AG04449 (cell line): ENCODE data around the gene TMPRSS13.

Experiments
- CTCF ChIA-PET: fragments of 350-600 bp; formaldehyde crosslinking; extraction: SDS; loops from one replicate; lab custom pipeline; 2021; ENCODE audit warnings: antibody characterized with exemption; lab: Yijun Ruan, JAX
- POLR2A ChIA-PET: fragments of 400-600, 350-600 bp; formaldehyde crosslinking; extraction: SDS; loops from one replicate; lab custom pipeline; 2020; ENCODE audit warnings: antibody characterized with exemption, inconsistent platforms; lab: Yijun Ruan, JAX
- DNase-seq: peaks from one replicate; pipeline ENCODE4 v3.0.0-alpha.2; 2010; ENCODE audit warnings: low read depth, low spot score
- H3K4me3 ChIP-seq: 2 replicates; pipeline ENCODE4 v1.5.1; 2011; ENCODE audit warnings: low read depth, mild to moderate bottlenecking, control low read depth, low read length
- CTCF ChIP-seq: IDR thresholded peaks from one replicate; pipeline ENCODE4 v1.5.1; 2011; ENCODE audit warnings: mild to moderate bottlenecking, moderate library complexity, low read length, control low read depth, inconsistent platforms; ENCODE audit not compliant: insufficient read depth; ENCODE audit errors: missing control alignments

Gene TMPRSS13

GRCh38 chr11:117909611-117910382 lies 19.4 kb downstream of the TMPRSS13 start:
- CTCF ChIA-PET, result interaction anchor here (0.6 kb wide), 1 partner anchor 45 kb away, joined by 3 read pairs; no protein-coding TSS in a partner anchor
- POLR2A ChIA-PET, result no interaction called here
- DNase-seq, result no peak
- no peak for TF ChIP-seq CTCF
- H3K4me3 ChIP-seq, result no peak overlapping the region

GRCh38 chr11:117908959-117909610 lies 20.1 kb downstream of the TMPRSS13 start:
- POLR2A ChIA-PET, result no interaction called here
- DNase-seq, result no peak
- no peak overlapping the region for H3K4me3 ChIP-seq
- CTCF ChIA-PET, result interaction anchor here (0.6 to 3.9 kb wide), 3 partner anchors 38 to 65 kb away, joined by 3 to 15 read pairs (median 14); no protein-coding TSS in a partner anchor
- TF ChIP-seq CTCF, result no peak

GRCh38 chr11:117908109-117908895 lies 20.9 kb downstream of the TMPRSS13 start:
- ChIA-PET CTCF (interaction anchor here (1.0 to 3.9 kb wide), 3 partner anchors 38 to 90 kb away, joined by 4 to 15 read pairs (median 14); no protein-coding TSS in a partner anchor), POLR2A (no interaction called here)
- no peak overlapping the region for H3K4me3 ChIP-seq
- TF ChIP-seq CTCF, result no peak
- DNase-seq, result no peak

GRCh38 chr11:117907276-117908108 lies 21.7 kb downstream of the TMPRSS13 start:
- no peak overlapping the region for H3K4me3 ChIP-seq
- ChIA-PET CTCF (interaction anchor here (1.0 to 3.9 kb wide), 3 partner anchors 39 to 89 kb away, joined by 4 to 15 read pairs (median 14); no protein-coding TSS in a partner anchor), POLR2A (no interaction called here)
- TF ChIP-seq CTCF, result no peak
- DNase-seq, result peak; percentile 26

- DNase-seq, result no peak
- ChIA-PET CTCF (interaction anchor here (1.2 to 3.9 kb wide), 3 partner anchors 10 to 63 kb away, joined by 3 to 15 read pairs (median 14); no protein-coding TSS in a partner anchor), POLR2A (no interaction called here)
- no peak for TF ChIP-seq CTCF
- no peak overlapping the region for H3K4me3 ChIP-seq
These were observed 22.5 kb downstream of the TMPRSS13 start for GRCh38 chr11:117906710-117907109.
